Naive thymus-derived CD4-positive, alpha-beta T cell (primary cell): Measurements from ENCODE around the gene RPS6KB2. TPM values are rescaled to one million over a fixed set of nuclear protein-coding genes. Genes with fewer than 3 reads are reported as not detected.

ENCODE experiments used
- ATAC-seq: fragments of 150-1000 bp; cut with Tn5 transposase; 2 replicates; pipeline ENCODE4 v1.10.0; 2021; ENCODE audit warnings: mild to moderate bottlenecking, moderate library complexity
- CTCF ChIA-PET: fragments of 350-600 bp; sonication (Branson Sonifier 250); formaldehyde crosslinking; loops from one replicate; lab custom pipeline; 2021; ENCODE audit warnings: antibody characterized with exemption; lab: Charles Lee
- POLR2A ChIA-PET: fragments of 350-600 bp; sonication (Branson Sonifier 250); formaldehyde crosslinking; loops from one replicate; lab custom pipeline; 2021; ENCODE audit warnings: antibody characterized with exemption, inconsistent platforms; lab: Charles Lee
- DNase-seq, 9 donors: peaks; one replicate each; pipeline versions ENCODE4 v3.0.0 to v3.0.0-alpha.2; 2020 to 2022; ENCODE audit warnings: mixed read lengths in 1 of 9
- H3K27ac ChIP-seq: one replicate; pipeline ENCODE4 v1.7.0; 2013; ENCODE audit warnings: mild to moderate bottlenecking, low read depth, low read length, moderate library complexity
- H3K27me3 ChIP-seq, 2 donors: one replicate each; pipeline ENCODE4 v1.7.0; 2013; ENCODE audit warnings: low read length in 2 of 2, mild to moderate bottlenecking in 2 of 2, moderate library complexity in 2 of 2; ENCODE audit not compliant: control insufficient read depth in 2 of 2, insufficient read depth in 2 of 2
- H3K36me3 ChIP-seq, 3 experiments: 1 replicate in 2 of 3; 2 replicates in 1 of 3; pipeline ENCODE4 v1.7.0; 2013; ENCODE audit warnings: low read length in 3 of 3, mild to moderate bottlenecking in 3 of 3, moderate library complexity in 1 of 3; ENCODE audit not compliant: insufficient read depth in 3 of 3, control insufficient read depth in 2 of 3
- H3K4me1 ChIP-seq, 2 donors: one replicate each; pipeline ENCODE4 v1.7.0; 2013; ENCODE audit warnings: low read length in 2 of 2, mild to moderate bottlenecking in 2 of 2, moderate library complexity in 1 of 2; ENCODE audit not compliant: control insufficient read depth in 2 of 2, insufficient read depth in 2 of 2
- H3K4me3 ChIP-seq: 2 replicates; pipeline ENCODE4 v1.7.0; 2013; ENCODE audit warnings: mild to moderate bottlenecking, low read length
- H3K9me3 ChIP-seq, 3 experiments: 1 replicate in 2 of 3; 2 replicates in 1 of 3; pipeline ENCODE4 v1.7.0; 2013; ENCODE audit warnings: low read length in 3 of 3; ENCODE audit not compliant: control insufficient read depth in 2 of 3
- H3K27ac Mint-ChIP-seq, 9 donors: one replicate each; pipeline ENCODE4 v1.8.0; 2020 to 2022; ENCODE audit warnings: mixed read lengths in 9 of 9, mild to moderate bottlenecking in 8 of 9, moderate library complexity in 5 of 9, inconsistent platforms in 2 of 9
- H3K27me3 Mint-ChIP-seq, 5 donors: one replicate each; pipeline ENCODE4 v1.8.0; 2021 to 2022; ENCODE audit warnings: mixed read lengths in 5 of 5, mild to moderate bottlenecking in 1 of 5
- H3K36me3 Mint-ChIP-seq, 5 donors: one replicate each; pipeline ENCODE4 v1.8.0; 2020 to 2022; ENCODE audit warnings: mixed read lengths in 5 of 5, mild to moderate bottlenecking in 3 of 5, inconsistent platforms in 1 of 5
- H3K4me1 Mint-ChIP-seq, 7 donors: one replicate each; pipeline ENCODE4 v1.8.0; 2020 to 2022; ENCODE audit warnings: mixed read lengths in 7 of 7, mild to moderate bottlenecking in 3 of 7, inconsistent platforms in 1 of 7
- H3K4me3 Mint-ChIP-seq, 10 donors: one replicate each; pipeline ENCODE4 v1.8.0; 2020 to 2022; ENCODE audit warnings: mild to moderate bottlenecking in 10 of 10, mixed read lengths in 10 of 10, moderate library complexity in 6 of 10, inconsistent platforms in 2 of 10
- H3K9me3 Mint-ChIP-seq, 11 donors: one replicate each; pipeline ENCODE4 v1.8.0; 2020 to 2022; ENCODE audit warnings: mixed read lengths in 11 of 11, mild to moderate bottlenecking in 4 of 11, inconsistent platforms in 1 of 11, moderate library complexity in 1 of 11
- intact Hi-C, 2 donors: fragments of 100-400 bp; cut with micrococcal nuclease; formaldehyde crosslinking; loops; one replicate each; pipeline ENCODE4 v1.15.1; 2023
- polyA plus RNA-seq, 2 donors: library from polyadenylated mRNA; unstranded; fragments of 300-500 nt; fragmentation: Illumina TruSeq; gene quantifications; one replicate each; pipeline ENCODE4 v1.2.3, GENCODE V29; 2021
- total RNA-seq, 6 experiments: library from RNA in 5 of 6; stranded (reverse) in 5 of 6; gene quantifications; 1 replicate in 5 of 6; 2 replicates in 1 of 6; pipeline ENCODE4 v1.2.3 and lab custom pipeline; 2021 to 2026

RPS6KB2 gene
- total and polyA plus RNA-seq, 7 experiments from 2014 or later, result 45.2 to 83.9 (median 69.2) TPM

DNA sequence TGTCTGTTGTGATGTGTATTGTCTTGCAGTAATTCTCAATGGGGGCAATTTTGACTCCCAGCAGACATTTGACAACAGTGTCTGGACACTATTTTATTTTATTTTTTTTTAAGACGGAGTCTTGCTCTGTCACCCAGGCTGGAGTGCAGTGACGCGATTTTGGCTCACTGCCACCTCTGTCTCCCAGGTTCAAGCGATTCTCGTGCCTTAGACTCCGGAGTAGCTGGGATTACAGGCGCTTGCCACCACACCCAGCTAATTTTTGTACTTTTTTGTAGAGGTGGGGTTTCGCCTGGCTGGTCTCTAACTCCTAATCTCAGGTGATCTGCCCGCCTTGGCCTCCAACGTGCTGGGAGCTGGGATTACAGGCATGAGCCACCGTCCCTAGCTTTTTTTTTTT, 1.4 kb downstream of the RPS6KB2 start:
- ChIA-PET POLR2A (interaction anchor here (0.9 to 31.8 kb wide), 10 partner anchors 7 to 184 kb away, joined by 3 to 1530 read pairs (median 28); partner anchors contain the start of genes AIP, CARNS1, CORO1B and PPP1CA), CTCF (interaction anchor here (1.0 kb wide), 1 partner anchor 41 kb away, joined by 3 read pairs; no protein-coding TSS in a partner anchor)
- H3K9me3 ChIP-seq, result no peaks in the 10 kb centered on the region
- no peak for DNase-seq
- ATAC-seq, result no peak
- peaks cover 19 to 70% (median 47%) of the 10 kb centered on the region in 7 donors for H3K4me1 Mint-ChIP-seq
- peaks cover 0 to 13% (median 7%) of the 10 kb centered on the region in 5 donors for H3K36me3 Mint-ChIP-seq
- intact Hi-C loops, result loop anchor here in 1 of 2 donors (2.0 to 5.0 kb wide), 2 partner anchors 37 to 53 kb away; partner anchors contain the start of genes AIP and RAD9A
- H3K27ac ChIP-seq, result peak overlapping the region; percentile 97
- H3K4me3 Mint-ChIP-seq, result peak overlapping the region; percentile 66 to 100 (median 98)
- H3K4me1 ChIP-seq, result peaks cover 33 to 52% of the 10 kb centered on the region in 2 donors
- H3K4me3 ChIP-seq, result no peak overlapping the region
- H3K27me3 Mint-ChIP-seq, result no peaks in the 10 kb centered on the region
- H3K9me3 Mint-ChIP-seq, result no peaks in the 10 kb centered on the region
- H3K27ac Mint-ChIP-seq, result peak overlapping the region in 8 of 9 donors; percentile 45 to 97 (median 82)
- peaks cover 0 to 41% (median 11%) of the 10 kb centered on the region in 3 experiments for H3K36me3 ChIP-seq
- no peaks in the 10 kb centered on the region for H3K27me3 ChIP-seq

DNA sequence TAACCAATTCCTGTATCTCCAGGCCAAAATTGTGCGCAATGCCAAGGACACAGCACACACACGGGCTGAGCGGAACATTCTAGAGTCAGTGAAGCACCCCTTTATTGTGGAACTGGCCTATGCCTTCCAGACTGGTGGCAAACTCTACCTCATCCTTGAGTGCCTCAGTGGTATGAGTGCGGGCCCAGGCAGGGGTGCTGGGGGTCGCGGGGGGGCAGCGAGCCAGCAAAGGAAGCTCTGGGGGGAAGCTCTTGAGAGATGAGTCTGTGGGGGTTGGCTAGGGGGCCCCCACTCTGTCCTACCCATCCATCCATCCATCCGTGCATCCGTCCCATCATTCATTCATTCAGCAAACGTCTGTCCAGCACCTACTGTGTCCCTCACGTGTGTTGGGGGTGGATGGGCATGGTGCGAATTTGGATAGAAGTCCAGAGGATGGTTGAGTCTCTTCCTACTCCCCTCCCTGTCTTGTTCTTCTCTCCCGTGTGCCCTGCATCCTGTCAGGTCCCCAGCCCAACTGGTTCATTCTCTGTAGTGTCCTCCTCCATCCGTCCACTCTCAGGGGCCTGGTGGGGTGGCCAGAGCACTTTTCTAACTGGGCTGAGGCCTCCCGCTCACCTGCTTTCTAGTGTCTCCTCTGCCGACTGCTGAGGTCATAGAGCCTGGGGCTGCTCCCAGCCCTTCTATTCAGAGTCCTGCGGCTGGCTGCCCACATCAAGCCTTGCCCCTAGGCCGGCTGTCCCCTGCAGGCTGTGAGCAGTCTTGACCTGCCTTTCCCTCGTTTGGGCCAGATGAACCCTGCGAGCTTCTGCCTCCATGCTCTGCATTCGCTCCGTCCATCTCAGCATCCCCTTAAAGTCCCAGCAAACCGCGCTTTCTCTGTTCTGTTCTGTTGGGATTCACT, 3.3 kb downstream of the RPS6KB2 start:
- Mint-ChIP-seq H3K4me1 (peaks cover 24 to 80% (median 49%) of the 10 kb centered on the region in 7 donors), H3K9me3 (no peaks in the 10 kb centered on the region), H3K4me3 (peak overlapping the region in 9 of 10 donors; percentile 3 to 71 (median 57)), H3K36me3 (peaks cover 0 to 20% (median 7%) of the 10 kb centered on the region in 5 donors), H3K27me3 (no peaks in the 10 kb centered on the region), H3K27ac (peak overlapping the region; percentile 54 to 88 (median 77))
- POLR2A ChIA-PET, result interaction anchor here (0.6 to 31.8 kb wide), 7 partner anchors 11 to 160 kb away, joined by 3 to 1530 read pairs (median 66); partner anchors contain the start of genes CARNS1, CORO1B, PPP1CA and RAD9A
- Histone ChIP-seq H3K9me3 (no peaks in the 10 kb centered on the region), H3K4me1 (peaks cover 44 to 68% of the 10 kb centered on the region in 2 donors), H3K27me3 (no peaks in the 10 kb centered on the region), H3K4me3 (no peak overlapping the region), H3K27ac (peak overlapping the region; percentile 85), H3K36me3 (peaks cover 0 to 56% (median 19%) of the 10 kb centered on the region in 3 experiments)
- intact Hi-C loops, result no loop called here
- DNase-seq, result no peak
- CTCF ChIA-PET, result interaction anchor here (0.6 to 1.3 kb wide), 2 partner anchors 27 to 42 kb away, joined by 3 read pairs; no protein-coding TSS in a partner anchor
- no peak for ATAC-seq

DNA sequence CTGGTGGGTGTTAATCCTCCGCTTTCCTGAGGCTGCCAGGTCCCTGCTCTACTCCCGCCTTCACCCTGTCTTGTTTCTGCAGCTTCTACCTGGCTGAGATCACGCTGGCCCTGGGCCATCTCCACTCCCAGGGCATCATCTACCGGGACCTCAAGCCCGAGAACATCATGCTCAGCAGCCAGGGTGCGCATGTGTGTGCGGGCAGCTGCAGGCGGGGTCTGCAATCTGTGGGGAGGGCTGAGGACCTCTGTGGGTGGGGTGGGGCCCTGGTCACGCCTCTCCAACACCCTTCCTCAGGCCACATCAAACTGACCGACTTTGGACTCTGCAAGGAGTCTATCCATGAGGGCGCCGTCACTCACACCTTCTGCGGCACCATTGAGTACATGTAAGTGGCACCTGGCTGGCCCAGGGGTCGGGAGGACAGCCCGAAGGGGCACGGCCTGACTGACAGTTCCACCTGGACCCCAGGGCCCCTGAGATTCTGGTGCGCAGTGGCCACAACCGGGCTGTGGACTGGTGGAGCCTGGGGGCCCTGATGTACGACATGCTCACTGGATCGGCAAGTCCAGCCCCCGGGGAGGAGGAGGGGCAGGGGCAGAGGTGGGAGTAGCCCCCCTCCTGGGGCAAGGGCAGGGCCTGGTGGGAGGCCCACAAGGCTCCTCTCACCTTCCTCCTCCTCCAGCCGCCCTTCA, 4.5 kb downstream of the RPS6KB2 start:
- no peak for ATAC-seq
- Histone ChIP-seq H3K4me1 (peaks cover 41 to 61% of the 10 kb centered on the region in 2 donors), H3K27ac (peak overlapping the region; percentile 85), H3K9me3 (no peaks in the 10 kb centered on the region), H3K4me3 (no peak overlapping the region), H3K27me3 (no peaks in the 10 kb centered on the region), H3K36me3 (peaks cover 0 to 63% (median 19%) of the 10 kb centered on the region in 3 experiments)
- no peak for DNase-seq
- Mint-ChIP-seq H3K4me3 (peak overlapping the region in 5 of 10 donors; percentile 20 to 99 (median 68)), H3K27me3 (no peaks in the 10 kb centered on the region), H3K36me3 (peaks cover 0 to 29% (median 7%) of the 10 kb centered on the region in 5 donors), H3K4me1 (peaks cover 24 to 77% (median 43%) of the 10 kb centered on the region in 7 donors), H3K27ac (peak overlapping the region in 8 of 9 donors; percentile 54 to 88 (median 74)), H3K9me3 (no peaks in the 10 kb centered on the region)
- ChIA-PET POLR2A (interaction anchor here (0.6 to 31.8 kb wide), 8 partner anchors 10 to 53 kb away, joined by 3 to 1530 read pairs (median 40); partner anchors contain the start of genes AIP, CARNS1, CORO1B and PPP1CA), CTCF (interaction anchor here (0.6 to 1.2 kb wide), 3 partner anchors 29 to 78 kb away, joined by 3 to 4 read pairs (median 3); partner anchors contain the start of gene TBC1D10C)
- intact Hi-C loops, result no loop called here

DNA sequence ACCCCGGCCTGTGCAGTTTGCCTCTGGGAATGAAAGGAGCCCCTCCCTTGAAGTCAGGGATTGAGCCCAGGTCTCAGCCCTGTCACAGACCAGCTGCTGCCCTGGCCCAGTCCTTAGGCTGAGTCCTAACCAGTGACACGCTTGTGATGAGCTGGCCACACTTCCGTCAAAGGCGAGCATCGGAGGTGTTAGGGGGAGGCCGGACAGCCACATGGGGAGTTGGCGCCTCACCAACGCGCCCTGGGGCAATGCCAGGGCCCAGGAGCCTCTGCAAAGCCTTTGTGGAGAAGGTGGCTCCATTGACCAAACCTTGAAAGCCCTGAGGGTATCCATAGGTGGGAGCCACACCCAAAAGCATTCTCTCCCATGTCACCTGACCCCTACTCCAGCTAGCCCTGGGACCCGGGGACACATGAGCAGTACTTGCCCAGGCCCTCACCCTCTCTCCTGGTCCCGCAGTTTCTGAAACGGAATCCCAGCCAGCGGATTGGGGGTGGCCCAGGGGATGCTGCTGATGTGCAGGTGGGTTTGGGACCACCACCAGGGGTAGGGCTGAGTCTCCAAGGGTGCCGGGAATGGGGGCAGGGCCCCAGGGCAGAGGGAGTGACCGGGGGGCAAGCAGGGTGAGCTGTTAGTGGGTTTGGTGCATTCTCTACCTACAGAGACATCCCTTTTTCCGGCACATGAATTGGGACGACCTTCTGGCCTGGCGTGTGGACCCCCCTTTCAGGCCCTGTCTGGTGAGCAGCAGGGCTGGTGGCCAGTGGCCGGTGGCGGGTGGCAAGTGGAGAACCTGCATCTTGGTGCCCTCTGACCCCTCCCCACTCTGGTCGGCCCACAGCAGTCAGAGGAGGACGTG, 5.5 kb downstream of the RPS6KB2 start:
- H3K27me3 Mint-ChIP-seq, result no peaks in the 10 kb centered on the region
- H3K9me3 ChIP-seq, result no peaks in the 10 kb centered on the region
- no peaks in the 10 kb centered on the region for H3K9me3 Mint-ChIP-seq
- DNase-seq, result no peak
- peaks cover 39 to 61% of the 10 kb centered on the region in 2 donors for H3K4me1 ChIP-seq
- ATAC-seq, result no peak
- H3K4me1 Mint-ChIP-seq, result peaks cover 24 to 71% (median 42%) of the 10 kb centered on the region in 7 donors
- CTCF ChIA-PET, result interaction anchor here (0.6 to 1.2 kb wide), 4 partner anchors 30 to 157 kb away, joined by 3 to 4 read pairs (median 4); partner anchors contain the start of gene TBC1D10C
- H3K36me3 ChIP-seq, result peaks cover 0 to 59% (median 19%) of the 10 kb centered on the region in 3 experiments
- H3K36me3 Mint-ChIP-seq, result peaks cover 0 to 35% (median 7%) of the 10 kb centered on the region in 5 donors
- POLR2A ChIA-PET, result interaction anchor here (0.8 to 31.8 kb wide), 8 partner anchors 9 to 50 kb away, joined by 3 to 1530 read pairs (median 40); partner anchors contain the start of genes AIP, CARNS1, CORO1B and PPP1CA
- no peaks in the 10 kb centered on the region for H3K27me3 ChIP-seq
- intact Hi-C loops, result no loop called here
- H3K4me3 ChIP-seq, result peak overlapping the region; percentile 41
- H3K27ac Mint-ChIP-seq, result peak overlapping the region in 8 of 9 donors; percentile 41 to 88 (median 72)
- peak overlapping the region in 9 of 10 donors; percentile 39 to 99 (median 47) for H3K4me3 Mint-ChIP-seq
- H3K27ac ChIP-seq, result peak overlapping the region; percentile 85

DNA sequence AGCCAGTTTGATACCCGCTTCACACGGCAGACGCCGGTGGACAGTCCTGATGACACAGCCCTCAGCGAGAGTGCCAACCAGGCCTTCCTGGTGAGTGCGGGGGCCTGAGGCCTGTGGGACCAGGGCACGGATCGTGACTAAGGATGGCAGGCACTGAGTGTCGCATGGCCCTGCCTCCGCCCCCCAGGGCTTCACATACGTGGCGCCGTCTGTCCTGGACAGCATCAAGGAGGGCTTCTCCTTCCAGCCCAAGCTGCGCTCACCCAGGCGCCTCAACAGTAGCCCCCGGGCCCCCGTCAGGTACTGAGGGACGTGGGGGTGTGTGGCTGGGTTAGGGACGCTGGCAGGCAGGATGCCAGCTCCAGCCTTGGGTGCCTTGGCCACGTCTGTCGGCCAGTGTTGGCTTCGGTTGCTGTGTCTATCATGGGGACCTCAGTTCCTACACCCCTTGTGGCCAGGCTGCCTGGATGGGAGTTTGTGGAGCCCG, 6.1 kb downstream of the RPS6KB2 start:
- intact Hi-C loops, result no loop called here

More for the DNA sequence above, 6.1 kb downstream of the RPS6KB2 start:
- ChIA-PET POLR2A (interaction anchor here (0.8 to 31.8 kb wide), 9 partner anchors 13 to 71 kb away, joined by 3 to 1530 read pairs (median 13); partner anchors contain the start of genes AIP, CARNS1, PITPNM1 and PPP1CA), CTCF (interaction anchor here (0.6 to 1.2 kb wide), 3 partner anchors 30 to 1876 kb away, joined by 3 to 4 read pairs (median 4); partner anchors contain the start of gene TBC1D10C)
- Mint-ChIP-seq H3K27me3 (no peaks in the 10 kb centered on the region), H3K4me1 (peaks cover 31 to 71% (median 44%) of the 10 kb centered on the region in 7 donors), H3K36me3 (peaks cover 0 to 41% (median 7%) of the 10 kb centered on the region in 5 donors), H3K4me3 (peak overlapping the region in 9 of 10 donors; percentile 39 to 99 (median 47)), H3K9me3 (peaks cover 0 to under 1% (median 0%) of the 10 kb centered on the region in 11 donors), H3K27ac (peak overlapping the region in 6 of 9 donors; percentile 62 to 87 (median 73))
- H3K36me3 ChIP-seq, result peaks cover 0 to 59% (median 19%) of the 10 kb centered on the region in 3 experiments
- peak overlapping the region; percentile 41 for H3K4me3 ChIP-seq
- ATAC-seq (no peak), DNase-seq (no peak)
- H3K9me3 ChIP-seq, result no peaks in the 10 kb centered on the region
- peaks cover 39 to 61% of the 10 kb centered on the region in 2 donors for H3K4me1 ChIP-seq
- no peaks in the 10 kb centered on the region for H3K27me3 ChIP-seq
- peak overlapping the region; percentile 85 for H3K27ac ChIP-seq
